GM12892 (cell line): Measurements from ENCODE around the gene ARPP19.

ENCODE experiments used
- POLR2A ChIP-seq: IDR thresholded peaks from 2 replicates; pipeline ENCODE4 v1.6.1; 2011; ENCODE audit warnings: low read depth, low read length, control low read depth
- POLR2AphosphoS5 ChIP-seq: IDR thresholded peaks from 2 replicates; pipeline ENCODE4 v1.6.1; 2011; ENCODE audit warnings: low read depth, low read length, control low read depth

DNA sequence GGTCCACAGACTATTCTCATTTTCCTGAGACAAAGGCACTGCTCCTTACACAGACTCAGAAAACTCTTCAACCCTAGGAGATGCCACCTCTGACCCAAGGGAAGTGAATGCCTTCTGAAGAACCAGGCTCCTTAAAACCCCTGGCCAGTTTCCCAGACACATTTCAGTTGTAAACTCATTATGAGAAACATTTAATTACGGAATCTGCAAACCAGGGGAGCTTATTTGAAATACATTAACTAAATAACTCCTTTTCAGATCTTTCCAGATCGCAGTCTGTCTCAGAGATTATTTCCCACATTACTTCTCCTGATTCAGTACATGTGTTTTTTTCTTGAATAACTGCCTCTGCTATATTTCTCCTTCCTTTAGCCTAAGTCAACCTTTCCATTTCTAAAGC, 57.7 kb downstream of the ARPP19 start:
- TF ChIP-seq POLR2A (no peak), POLR2AphosphoS5 (no peak)
